ENCODE results near the gene P2RY14. TPM values are rescaled to one million over a fixed set of nuclear protein-coding genes. Genes with fewer than 3 reads are reported as not detected.
A peak's percentile ranks its signal among the peaks of the same experiment; 100 is the strongest.

Gene P2RY14
- total and polyA plus RNA-seq, 10 of the 15 experiments (the other 5 are each of a cell fraction or from before 2014, with no cell fraction given): 0.06 to 0.37 (median 0.28) TPM; not detected in 7

- TF ChIP-seq RELB (IDR thresholded peaks at IDR 0.05; ENCODE audit: low read depth) (peak; percentile 75; the same call in 1 of the 2 replicates), ATF7 (IDR thresholded peaks at IDR 0.05; ENCODE audit: low read depth) (peak; percentile 60), ETV6 (conservative IDR thresholded peaks at IDR 0.05 in 1 of 2, IDR thresholded peaks at IDR 0.05 in 1 of 2; ENCODE audit: borderline replicate concordance in 1 of 2, low read depth in 1 of 2) (no peak), E4F1 (IDR thresholded peaks at IDR 0.05; ENCODE audit: borderline replicate concordance, partially characterized antibody) (no peak), CREM (IDR thresholded peaks at IDR 0.05; ENCODE audit: low read depth) (peak; percentile 38; the same call in 1 of the 2 replicates), SKIL (IDR thresholded peaks at IDR 0.05; ENCODE audit: low read depth, poor library complexity, severe bottlenecking) (peak; percentile 52), BHLHE40 (IDR thresholded peaks at IDR 0.05; ENCODE audit: borderline replicate concordance in 1 of 2, low read depth in 2 of 2, low read length in 1 of 2) (peak; percentile 31 to 43; a peak in 1 of 4 replicates), NFIC (IDR thresholded peaks at IDR 0.05; ENCODE audit: low read depth, low read length) (peak; percentile 54; the same call in 1 of the 2 replicates), MTA2 (IDR thresholded peaks at IDR 0.05; ENCODE audit: low read depth) (peak; percentile 77), EP300 (IDR thresholded peaks at IDR 0.05; ENCODE audit: borderline replicate concordance in 1 of 2, control insufficient read depth in 1 of 2, low read depth in 2 of 2, low read length in 2 of 2) (peak; percentile 82 to 87), CBX5 (IDR thresholded peaks at IDR 0.05; ENCODE audit: low read depth) (no peak), BCL11A (IDR thresholded peaks at IDR 0.05; ENCODE audit: low read depth, low read length) (peak; percentile 45; the same call in 1 of the 2 replicates), IKZF2 (IDR thresholded peaks at IDR 0.05) (peak; percentile 42 to 78; a peak in 3 of 4 replicates)
Measured at GRCh38 chr3:151203051-151203420, 75.3 kb downstream of the P2RY14 start, which contains the start of gene GPR171 (continued).

All from GM12878 (cell line).